IgD-negative memory B cell (primary cell): ENCODE data around the gene KLF13. TPM values are rescaled to one million over a fixed set of nuclear protein-coding genes. Genes with fewer than 3 reads are reported as not detected.

Experiments used
- H3K27ac Mint-ChIP-seq, 3 donors: one replicate each; pipeline ENCODE4 v1.8.0; 2020 to 2022; ENCODE audit warnings: mild to moderate bottlenecking in 3 of 3, mixed read lengths in 3 of 3, moderate library complexity in 1 of 3
- H3K27me3 Mint-ChIP-seq: one replicate; pipeline ENCODE4 v1.8.0; 2021; ENCODE audit warnings: mixed read lengths
- H3K36me3 Mint-ChIP-seq: one replicate; pipeline ENCODE4 v1.8.0; 2020; ENCODE audit warnings: mild to moderate bottlenecking, mixed read lengths
- H3K4me1 Mint-ChIP-seq, 3 donors: one replicate each; pipeline ENCODE4 v1.8.0; 2020 to 2022; ENCODE audit warnings: mixed read lengths in 3 of 3, mild to moderate bottlenecking in 1 of 3
- H3K4me3 Mint-ChIP-seq, 4 donors: one replicate each; pipeline ENCODE4 v1.8.0; 2020 to 2022; ENCODE audit warnings: mild to moderate bottlenecking in 4 of 4, mixed read lengths in 4 of 4, moderate library complexity in 3 of 4
- H3K9me3 Mint-ChIP-seq, 3 donors: one replicate each; pipeline ENCODE4 v1.8.0; 2020 to 2021; ENCODE audit warnings: mixed read lengths in 3 of 3, mild to moderate bottlenecking in 1 of 3
- polyA plus RNA-seq: library from polyadenylated mRNA; unstranded; fragments of 300-500 nt; fragmentation: Illumina TruSeq; gene quantifications from one replicate; pipeline ENCODE4 v1.2.3, GENCODE V29; 2021

KLF13 gene
- polyA plus RNA-seq, 1 donor from 2014 or later, result 81.4 TPM

- Mint-ChIP-seq H3K27me3 (no peaks in the 10 kb centered on the region), H3K36me3 (peaks cover 2% of the 10 kb centered on the region), H3K27ac (peak overlapping the region in 1 of 3 donors; percentile 41), H3K9me3 (peaks cover 0 to 2% (median 0%) of the 10 kb centered on the region in 3 donors), H3K4me3 (no peak overlapping the region), H3K4me1 (peaks cover 1 to 14% (median 5%) of the 10 kb centered on the region in 3 donors)
These were observed 100.8 kb downstream of the KLF13 start for GRCh38 chr15:31427411-31427810.

Other genes with a start within 250 kb of the KLF13 start
- not detected for gene TRPM1, start 225.1 kb upstream of the KLF13 start, polyA plus RNA-seq